ENCODE measurements around the gene AMZ1.
"Not testable (repeated sequence)": the region's sequence is repeated elsewhere in the genome, so short reads cannot be mapped to it uniquely, and the experiment has no call there.

Gene AMZ1

DNA sequence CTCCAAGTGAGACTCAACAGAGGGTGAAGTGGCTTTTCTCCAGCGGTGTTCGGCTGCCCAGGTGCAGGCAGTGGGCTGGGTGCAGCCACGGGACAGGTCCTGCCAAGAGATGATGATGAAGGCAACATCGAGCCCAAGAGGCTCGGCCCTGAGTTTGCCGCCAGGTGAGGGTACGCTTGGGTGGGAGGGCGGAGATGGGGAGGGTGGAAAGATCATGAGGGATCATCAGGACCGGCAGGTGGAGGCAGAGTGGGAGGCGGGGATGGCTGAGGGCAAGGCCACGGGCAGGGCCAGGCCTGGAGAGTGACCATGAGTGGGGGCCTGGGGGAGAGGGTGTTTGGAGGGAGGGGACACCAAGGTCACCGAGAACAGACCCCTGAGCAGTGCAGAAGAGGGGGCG is 17.8 kb upstream of the AMZ1 start:
- DNase-seq, result no peak

DNA sequence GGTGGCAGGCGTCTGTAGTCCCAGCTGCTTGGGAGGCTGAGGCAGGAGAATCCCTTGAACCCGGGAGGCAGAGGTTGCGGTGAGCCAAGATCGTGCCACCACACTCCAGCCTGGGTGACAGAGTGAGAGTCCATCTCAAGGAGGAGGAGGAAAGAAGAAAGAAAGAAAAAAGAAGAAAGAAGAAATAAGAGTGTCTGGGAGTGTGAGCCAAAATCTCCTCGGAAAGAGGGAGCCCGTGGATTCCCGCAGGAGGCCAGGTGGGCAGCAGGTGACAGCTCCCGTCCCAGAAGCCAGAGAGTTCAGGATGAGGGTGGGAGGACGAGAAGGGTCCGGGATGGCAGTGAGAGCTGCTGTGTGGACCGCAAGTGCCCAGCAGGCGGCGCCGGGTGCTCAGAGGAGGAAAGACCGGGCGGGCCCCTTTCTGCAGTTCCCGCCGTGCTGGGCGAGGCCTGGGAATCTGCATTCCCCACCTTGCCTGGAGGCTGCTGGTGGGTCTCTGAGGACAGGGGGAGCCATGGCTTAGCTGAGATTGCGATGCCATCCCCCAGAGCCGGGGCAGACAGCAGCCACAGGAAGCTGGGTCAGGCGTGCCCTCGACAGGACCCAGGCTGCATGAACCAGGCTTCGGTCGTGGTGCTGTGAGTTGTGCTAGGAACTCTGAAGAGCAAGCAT is 17.1 kb upstream of the AMZ1 start:
- DNase-seq, result peak; percentile 68

DNA sequence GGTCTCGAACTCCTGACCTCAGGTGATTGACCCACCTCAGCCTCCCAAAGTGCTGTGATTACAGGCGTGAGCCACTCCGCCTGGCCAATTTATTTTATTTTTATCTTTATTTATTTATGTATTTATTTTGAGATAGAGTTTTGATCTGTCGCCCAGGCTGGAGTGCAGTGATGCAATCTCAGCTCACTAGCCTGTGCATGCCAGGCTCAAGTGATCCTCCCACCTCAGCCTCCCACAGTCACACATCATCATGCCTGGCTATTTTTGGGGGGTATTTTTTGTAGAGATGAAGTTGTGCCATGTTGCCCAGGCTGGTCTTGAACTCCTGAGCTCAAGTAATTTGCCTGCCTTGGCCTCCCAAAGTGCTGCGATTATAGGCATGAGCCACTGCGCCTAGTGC is 14.8 kb upstream of the AMZ1 start:
- not testable (repeated sequence) for DNase-seq

DNA sequence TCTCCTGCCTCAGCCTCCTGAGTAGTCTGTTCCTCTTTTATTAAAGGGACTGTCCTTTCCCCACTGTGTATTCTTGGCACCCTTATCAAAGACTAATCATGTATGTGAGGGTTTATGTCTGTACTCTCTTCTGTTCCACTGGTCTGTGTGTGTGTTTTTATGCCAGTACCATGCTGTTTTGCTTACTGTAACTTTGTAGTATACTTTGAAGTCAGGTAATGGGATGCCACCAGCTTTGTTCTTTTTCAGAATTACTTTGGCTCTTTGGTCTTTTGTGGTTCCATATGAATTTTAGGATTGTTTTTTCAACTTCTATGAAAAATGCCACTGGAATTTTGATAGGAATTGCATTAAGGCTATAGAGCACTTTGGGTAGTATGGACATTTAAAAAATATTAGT is 14.1 kb upstream of the AMZ1 start:
- DNase-seq, result no peak

DNA sequence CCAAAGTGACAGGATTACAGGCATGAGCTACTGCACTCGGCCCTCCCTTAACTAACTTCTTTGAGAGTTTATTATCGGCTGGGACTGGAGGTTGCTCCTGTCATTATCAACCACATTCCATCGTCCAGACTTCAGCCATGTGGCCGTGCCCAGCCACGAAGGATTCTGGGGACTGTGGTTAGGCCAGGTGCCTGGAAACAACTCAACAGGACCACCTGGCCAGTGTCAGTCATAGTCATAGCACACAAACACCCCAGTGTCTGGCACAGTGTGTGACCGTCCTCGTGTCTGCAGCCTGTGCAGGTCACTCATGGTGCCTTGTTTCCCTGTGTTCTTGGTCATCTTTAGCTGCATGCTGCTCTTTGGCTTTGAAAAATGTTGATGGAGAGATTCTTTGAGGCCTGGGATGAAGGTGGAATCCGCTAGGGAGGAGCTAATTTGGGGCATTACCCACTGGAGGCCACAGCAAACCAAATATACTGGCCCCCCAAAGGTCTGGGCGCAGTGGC is 12.7 kb upstream of the AMZ1 start:
- DNase-seq, result no peak

DNA sequence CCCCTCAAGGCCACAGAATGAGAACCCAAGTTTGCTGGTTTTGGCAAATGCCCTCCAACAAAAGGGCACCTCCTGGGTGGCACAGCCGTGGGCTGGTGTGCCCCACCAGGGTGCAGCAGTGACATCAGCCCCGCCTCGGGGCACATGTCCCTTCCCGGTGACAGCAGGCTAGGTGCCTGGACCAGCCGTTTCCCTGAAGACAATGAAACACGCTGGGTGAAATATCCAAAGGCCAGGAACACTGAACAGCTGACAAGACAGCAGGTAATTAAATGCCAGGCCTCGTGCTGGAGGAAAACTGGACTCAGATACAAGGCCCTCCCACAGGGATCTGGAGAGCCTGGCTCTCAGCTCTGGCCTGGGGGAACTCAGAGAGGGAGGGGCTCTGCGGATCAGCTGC is 11.4 kb upstream of the AMZ1 start:
- not testable (repeated sequence) for DNase-seq

DNA sequence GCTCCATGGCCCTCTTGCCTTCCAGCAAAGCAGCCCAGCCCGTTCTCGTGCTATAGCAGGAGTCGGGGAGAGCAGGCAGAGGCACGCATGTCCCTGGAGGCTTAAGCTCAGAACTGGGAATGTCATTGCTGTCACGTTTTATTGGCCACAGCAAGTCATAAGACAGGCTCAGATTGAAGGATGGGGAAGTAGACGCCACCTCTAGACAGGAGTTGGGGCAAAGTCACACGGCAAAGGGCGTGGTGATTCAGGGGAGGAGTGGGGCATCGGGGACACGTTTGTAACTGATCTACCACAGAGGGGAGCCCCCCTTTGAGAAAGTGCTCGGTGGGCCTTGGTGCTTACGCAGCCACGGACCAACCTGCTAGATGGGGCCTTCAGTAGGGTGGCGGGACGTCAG is 9.5 kb upstream of the AMZ1 start:
- DNase-seq, result not testable (repeated sequence)

DNA sequence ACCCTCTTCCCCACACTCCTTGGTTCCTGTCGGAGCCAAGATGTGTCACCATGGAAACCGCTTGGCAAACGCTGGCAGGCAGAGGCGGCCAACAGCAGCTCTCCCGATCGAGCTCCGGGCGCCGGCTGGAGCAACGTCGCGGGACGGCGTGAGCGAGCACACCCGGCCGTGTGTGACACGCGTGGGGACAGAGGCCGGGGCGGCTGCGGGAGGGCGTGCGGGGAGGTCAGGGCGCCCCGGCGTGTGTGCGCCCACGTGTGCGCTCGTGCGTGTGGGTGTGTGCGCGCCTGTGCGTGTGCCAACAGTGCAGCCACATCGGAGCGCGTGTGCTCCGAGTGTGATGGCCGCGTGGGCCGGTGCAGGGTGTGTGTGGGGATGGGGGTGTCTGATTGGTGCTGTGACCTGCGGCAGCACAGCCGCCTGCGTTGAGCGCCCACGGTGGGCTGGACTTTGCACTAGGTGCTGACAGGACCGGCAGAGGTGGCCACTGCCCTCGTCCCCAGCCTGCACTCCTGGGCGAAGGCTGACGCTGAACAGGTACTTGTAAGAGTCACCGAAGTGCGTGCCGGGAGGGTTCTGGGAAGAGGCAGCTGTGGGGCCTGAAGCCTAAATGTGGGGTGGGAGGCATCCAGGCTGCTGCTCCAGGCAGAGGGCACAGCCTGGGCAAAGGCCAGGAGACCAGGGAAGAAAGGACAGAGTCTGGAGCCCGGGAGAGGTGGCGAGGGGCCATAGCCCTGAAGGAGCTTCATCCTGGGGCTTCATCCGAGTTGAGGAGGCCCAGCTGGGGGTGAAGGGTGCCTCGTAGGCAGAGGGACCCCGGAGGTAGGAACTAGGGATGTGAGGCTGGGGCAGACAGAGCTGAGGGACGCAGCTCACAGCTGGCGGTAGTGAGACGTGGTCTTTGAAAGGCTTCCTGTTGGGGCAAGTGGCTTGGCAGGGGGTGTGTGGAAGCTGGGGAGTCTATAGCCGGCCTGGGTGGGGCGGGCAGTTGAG is 8.6 kb upstream of the AMZ1 start:
- DNase-seq, result not testable (repeated sequence)

DNA sequence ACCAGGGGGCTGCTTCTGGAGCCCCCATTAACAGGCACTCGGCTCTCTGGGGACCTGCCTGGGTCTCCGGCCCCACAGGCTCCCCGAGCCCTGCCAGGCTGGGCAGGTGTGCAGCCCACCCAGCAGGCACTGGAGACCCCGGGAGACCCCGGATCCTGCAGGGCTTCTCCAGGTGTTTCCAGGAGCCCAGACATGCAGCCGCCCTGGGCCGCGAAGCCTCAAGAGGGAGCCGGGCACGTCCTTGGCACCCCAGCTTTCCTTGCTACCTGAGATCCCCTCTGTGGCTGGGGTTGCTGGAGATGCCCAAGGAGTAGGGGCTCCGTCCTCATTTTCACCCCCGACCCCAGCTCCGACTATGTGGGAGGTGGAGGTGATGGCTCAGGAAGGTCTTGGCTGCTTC is 7.7 kb upstream of the AMZ1 start:
- DNase-seq, result no peak

DNA sequence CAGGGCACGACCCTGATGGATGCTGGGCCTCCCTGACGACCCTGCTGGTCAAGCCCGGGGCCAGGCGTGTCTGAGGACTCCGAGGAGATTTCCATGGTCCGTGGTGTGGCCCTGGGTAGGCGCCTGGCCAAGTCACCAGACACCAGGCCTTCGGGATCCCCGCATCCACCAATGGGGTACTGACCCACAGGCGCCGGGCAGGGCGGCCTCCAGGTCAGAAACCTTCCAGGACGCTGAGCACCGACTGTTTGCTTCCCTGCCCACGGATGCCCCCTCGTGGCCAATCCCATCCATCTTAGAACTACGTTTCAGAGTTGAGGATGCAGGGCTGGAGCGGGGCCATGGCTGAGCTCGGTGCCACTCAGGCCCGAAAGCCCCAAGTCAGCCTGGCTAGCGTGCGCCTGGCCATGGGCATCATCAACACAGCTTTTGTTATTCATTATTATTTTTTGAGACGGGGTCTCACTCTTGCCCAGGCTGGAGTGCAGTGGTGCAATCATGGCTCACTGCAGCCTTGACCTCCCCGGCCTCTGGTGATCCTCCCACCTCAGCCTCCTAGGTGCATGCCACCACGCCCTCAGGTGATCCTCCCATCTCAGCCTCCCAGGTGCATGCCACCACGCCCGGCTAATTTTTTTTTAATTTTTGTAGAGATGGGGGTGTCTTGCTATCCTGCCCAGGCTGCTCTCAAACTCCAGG is 7.1 kb upstream of the AMZ1 start:
- DNase-seq, result no peak

DNA sequence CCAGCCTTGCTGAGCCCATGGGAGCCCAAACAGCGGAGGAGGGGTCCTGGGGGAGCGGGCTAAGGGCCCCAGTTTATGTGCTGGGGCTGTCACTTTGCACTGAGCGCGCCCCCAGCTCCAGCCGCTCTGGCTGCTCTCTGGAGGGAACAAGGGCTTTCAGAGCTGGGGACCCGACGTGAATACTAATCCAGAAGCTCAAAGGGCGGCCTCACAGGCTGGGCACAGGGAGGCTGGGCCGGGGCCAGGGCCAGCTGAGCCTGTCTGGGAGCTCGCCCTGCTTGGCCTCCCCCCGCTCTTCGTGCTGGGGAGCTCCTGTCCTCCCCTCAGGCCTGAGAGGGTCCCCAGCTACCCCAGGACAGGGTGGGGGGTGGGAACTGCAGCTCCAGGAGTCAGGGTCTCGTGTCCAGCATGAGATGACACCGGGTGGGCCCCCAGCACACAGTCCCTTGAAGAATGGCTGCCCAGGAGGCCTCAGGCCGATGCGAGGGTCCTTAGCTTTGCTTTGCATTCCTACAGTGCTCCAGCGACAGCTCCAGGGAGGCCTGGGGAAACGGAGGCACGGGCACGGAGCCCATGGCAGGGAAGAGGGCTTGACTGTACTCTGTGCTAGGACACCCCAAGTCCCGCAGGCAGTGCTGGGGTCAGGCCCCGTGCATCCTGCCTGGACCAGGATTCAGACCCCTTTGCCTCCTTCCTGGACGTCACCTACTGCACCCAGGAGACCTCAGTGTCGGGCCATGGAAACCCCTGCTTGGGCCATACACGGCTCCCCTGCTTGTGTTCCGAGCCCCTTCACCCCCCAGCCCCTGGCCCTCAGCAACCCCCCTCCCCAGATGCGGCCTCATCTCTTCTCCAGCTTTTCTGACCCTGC is 5.8 kb upstream of the AMZ1 start:
- no peak for DNase-seq

DNA sequence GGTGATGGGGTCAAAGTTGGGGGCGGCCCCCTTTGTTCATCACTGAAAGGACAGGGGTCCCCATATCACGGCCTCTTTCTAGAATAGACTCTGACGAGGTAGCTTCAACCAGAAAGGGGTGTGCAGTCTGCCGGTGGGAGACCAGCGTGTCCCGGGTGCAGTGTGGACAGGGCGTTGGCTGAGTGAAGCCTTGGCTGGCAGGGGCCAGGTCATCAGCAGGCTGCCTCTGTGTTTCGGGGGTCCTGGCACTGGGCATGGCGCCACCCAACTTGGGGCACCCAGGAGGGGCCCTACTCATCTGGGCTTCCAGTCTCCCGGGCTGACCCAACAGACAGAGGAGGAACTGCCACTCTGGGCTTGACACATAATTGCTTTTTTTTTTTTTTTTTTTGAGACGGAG is 3.5 kb upstream of the AMZ1 start:
- DNase-seq, result no peak

DNA sequence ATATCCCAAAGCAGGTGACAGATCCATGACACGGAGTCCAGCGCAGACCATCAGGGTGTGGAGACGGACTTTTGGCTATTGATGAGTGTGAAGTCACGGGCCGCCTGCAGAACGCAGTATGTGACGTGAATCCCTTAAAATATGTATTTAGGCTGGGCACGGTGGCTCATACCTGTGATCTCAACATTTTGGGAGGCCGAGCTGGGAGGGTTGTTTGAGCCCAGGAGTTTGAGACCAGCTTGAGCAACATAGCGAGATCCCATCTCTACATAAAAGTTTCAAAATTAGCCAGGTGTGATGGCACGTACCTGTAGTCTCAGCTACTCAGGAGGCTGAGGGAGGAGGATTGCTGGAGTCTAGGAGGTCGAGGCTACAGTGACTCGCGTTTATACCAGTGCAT is 1.9 kb upstream of the AMZ1 start:
- DNase-seq, result no peak

DNA sequence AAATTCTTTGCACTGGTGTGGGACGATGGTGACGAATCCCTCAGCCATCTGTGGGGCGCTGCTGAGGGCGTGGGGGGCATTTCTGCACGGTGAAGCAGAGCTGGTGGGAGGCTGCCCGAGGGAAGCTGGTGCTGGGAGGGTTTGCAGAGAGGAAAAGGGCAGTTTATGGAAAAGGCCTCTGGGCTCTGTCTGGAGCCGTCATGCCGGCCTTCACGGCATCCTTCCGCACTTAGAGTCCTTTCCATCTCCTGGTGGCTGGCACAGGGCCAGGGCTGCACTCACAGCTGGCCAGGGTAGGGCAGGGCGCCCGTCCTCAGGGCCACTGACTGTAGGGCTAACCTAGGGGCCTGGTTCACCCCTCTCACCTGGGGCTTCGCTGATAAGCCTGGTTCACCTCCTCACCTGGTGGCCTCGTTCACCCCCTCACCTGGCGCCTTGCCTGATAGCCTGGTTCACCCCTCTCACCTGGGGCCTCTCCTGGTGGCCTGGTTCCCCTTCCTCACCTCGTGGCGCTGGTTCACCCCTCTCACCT is 598 bp upstream of the AMZ1 start:
- no peak for DNase-seq

DNA sequence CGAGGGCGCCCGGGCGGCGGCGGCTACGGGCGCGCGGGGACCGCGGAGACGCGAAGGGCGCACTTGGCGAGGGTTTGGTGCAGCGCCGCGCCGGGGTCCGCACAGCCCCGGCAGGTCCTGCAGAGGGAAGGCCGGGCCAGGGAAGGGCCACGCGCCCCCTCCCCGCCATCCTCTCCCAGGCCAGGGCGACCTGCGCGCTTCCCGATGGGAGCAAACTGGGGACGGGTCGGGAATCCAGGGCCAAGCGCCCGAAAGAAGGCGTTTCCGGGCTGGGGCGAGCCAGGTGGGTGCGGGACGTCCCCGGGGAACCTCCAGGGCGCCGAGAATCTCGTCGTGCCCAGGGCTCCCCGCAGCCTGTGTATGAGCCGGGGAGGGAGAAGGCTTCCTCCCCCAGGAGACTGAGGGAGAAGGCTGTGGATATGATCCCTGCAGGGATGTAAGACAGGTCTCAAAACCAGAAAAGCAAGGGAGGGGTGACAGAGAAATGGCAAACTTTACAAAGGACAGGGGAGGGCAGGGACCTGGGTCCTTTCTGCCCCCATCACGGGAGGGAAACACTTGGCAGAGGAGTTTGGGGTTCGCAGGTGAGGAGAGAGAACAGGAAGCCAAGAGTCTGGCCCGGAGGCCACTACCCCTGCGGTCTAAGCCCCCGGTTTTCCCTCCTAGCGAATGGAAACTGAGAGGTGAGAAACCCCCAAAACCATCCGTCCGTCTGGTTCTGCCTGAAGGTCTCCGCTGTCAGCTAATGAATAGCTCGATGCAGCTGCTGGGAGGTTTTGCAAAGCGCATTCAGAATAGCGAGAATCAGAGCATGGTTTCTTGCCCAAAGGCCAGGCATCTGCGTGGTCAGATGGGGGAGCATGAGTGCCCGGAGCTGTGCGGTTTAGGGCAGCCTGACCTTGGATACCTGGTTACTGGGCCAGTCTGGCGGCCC is 674 bp downstream of the AMZ1 start:
- DNase-seq, result no peak

DNA sequence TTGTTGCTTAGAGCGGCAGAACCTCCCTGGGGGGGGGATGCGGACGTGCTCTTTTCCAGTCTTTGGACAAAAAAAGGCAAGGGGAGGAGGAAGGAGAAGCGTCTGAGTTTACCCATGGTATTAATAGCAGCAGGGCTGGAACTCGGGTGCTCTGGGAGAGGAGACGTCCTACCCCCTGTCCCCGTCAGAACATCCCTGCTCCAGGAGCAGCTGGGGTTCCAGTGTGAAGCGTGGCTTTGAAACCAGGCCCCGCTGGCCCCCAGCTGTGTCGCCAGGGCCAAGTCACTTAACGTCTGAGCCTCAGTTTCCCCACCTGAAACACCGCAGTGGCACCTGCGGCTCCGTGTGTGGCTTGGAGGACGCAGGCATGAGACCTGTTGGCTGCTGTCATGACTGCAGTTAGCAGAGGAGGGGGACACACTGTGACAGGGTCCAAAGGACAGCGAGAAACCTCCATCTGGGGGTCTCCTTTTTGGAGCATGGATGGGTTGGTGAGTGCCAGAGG is 1.4 kb downstream of the AMZ1 start:
- no peak for DNase-seq

DNA sequence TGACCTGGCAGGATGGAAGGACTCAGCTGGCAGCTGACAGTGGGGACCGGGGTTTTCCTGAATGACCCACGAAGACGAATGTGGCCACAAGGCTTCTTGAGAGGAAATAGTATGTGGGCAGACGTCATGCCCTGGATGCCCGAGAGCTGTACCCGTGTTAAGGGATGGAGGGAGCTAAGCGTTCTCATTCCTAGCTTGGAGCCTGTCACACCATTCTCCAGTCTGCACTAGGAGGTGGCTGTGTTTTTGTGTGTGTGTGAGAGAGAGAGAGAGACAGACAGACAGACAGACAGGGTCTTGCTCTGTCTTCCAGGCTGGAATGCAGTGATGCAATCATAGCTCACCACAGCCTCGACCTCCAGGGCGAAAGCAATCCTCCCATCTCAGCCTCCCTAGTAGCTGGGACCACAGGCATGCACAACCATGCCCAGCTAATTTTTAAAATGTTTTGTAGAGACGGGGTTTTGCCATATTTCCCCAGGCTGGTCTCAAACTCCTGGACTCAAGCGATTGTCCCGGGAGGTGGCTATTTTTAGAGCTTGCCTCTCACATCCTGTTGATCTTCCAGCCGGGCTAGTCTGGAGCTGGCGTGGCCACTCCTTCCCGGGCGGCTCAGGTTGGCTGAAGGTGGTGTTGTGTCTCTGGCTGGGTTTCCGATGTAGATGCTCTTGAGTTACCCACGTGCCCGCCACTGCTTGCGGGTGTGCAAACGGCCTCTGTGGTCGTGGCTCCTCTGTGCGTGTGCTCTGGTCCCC is 2.1 kb downstream of the AMZ1 start:
- DNase-seq, result no peak

DNA sequence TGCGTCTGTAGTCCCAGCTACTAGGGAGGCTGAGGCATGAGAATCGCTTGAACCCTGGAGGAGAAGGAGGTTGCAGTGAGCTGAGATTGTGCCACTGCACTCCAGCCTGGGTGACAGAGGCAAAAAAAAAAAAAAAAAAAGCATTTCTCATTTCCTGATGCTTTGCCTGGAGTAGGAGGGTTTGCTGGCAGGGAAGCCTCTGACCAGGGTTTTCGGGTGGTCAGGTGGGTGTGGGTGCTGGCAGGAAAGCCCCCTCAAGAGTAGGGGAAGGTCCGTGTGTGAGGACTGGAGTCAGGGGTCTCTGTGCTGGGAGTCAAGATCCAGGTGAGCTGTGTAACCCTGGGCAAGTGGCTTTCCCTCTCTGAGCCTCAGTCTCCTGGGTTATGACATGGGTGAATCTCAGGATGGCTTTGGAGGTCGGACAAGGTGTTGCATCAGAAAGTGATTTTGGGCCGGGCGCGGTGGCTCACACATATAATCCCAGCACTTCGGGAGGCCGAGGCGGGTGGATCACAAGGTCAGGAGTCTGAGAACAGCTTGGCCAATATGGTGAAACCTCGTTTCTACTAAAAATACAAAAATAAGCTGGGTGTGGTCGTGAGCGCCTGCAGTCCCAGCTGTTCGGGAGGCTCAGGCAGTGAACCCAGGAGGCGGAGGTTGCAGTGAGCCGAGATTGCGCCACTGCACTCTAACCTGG is 3.2 kb downstream of the AMZ1 start:
- DNase-seq, result no peak

DNA sequence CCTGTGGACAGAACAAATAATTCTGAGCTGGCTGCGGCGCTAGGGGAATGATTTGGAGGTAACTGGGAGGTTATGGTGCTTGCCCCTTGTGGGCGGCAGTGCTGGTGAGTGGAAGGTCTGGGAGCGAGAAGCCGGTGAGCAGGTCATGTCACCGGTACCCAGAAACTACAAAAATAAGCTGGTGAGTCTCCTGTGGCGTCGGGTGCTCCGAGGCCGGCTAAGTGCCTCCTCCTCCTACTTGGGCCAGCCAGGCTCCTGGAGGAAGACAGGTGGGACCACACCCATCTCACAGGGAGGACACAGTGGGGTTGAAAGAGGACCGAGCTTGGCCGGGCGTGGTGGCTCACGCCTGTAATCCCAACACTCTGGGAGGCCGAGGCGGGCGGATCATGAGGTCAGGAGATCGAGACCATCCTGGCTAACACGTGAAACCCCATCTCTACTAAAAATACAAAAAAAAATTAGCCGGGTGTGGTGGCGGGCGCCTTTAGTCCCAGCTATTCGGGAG is 4.0 kb downstream of the AMZ1 start:
- not testable (repeated sequence) for DNase-seq
